ENCODE results near the gene AFDN.

The AFDN gene

GRCh38 chr6:167879612-167880011, 52.9 kb downstream of the AFDN start:
- DNase-seq, result no peak

GRCh38 chr6:167881327-167881726, 54.6 kb downstream of the AFDN start:
- DNase-seq, result no peak

GRCh38 chr6:167882244-167882643, 55.5 kb downstream of the AFDN start:
- no peak for DNase-seq

- no peak for DNase-seq
Observed at GRCh38 chr6:167888098-167888497, 61.4 kb downstream of the AFDN start.

- DNase-seq, result no peak
Observed at GRCh38 chr6:167892835-167893815, 66.4 kb downstream of the AFDN start.

- DNase-seq, result no peak
Observed at GRCh38 chr6:167894965-167895364, 68.3 kb downstream of the AFDN start.

- DNase-seq, result no peak
Observed at GRCh38 chr6:167896648-167897047, 69.9 kb downstream of the AFDN start.

- DNase-seq, result no peak
Observed at GRCh38 chr6:167898673-167899311, 72.1 kb downstream of the AFDN start.

- no peak for DNase-seq
Observed at GRCh38 chr6:167904791-167905190, 78.1 kb downstream of the AFDN start.

GRCh38 chr6:167906899-167907298, 80.2 kb downstream of the AFDN start:
- no peak for DNase-seq

- DNase-seq, result no peak
Observed at GRCh38 chr6:167907837-167908681, 81.3 kb downstream of the AFDN start.

- no peak for DNase-seq
Observed at GRCh38 chr6:167910007-167910406, 83.3 kb downstream of the AFDN start.

GRCh38 chr6:167910652-167911051, 83.9 kb downstream of the AFDN start:
- DNase-seq, result no peak

GRCh38 chr6:167912494-167912893, 85.8 kb downstream of the AFDN start:
- DNase-seq, result no peak

GRCh38 chr6:167913699-167914098, 87.0 kb downstream of the AFDN start:
- DNase-seq, result no peak

- no peak for DNase-seq
Observed at GRCh38 chr6:167915139-167915538, 88.4 kb downstream of the AFDN start.

GRCh38 chr6:167917551-167918154, 90.9 kb downstream of the AFDN start:
- no peak for DNase-seq

- no peak for DNase-seq
Observed at GRCh38 chr6:167918548-167919278, 92.0 kb downstream of the AFDN start.

GRCh38 chr6:167919349-167919748, 92.6 kb downstream of the AFDN start:
- no peak for DNase-seq

- DNase-seq, result no peak
Observed at GRCh38 chr6:167920165-167920564, 93.5 kb downstream of the AFDN start.

GRCh38 chr6:167921831-167922230, 95.1 kb downstream of the AFDN start:
- no peak for DNase-seq

GRCh38 chr6:167925026-167925425, 98.3 kb downstream of the AFDN start:
- DNase-seq, result no peak
